ENCODE results near the gene ASB1. TPM values are rescaled to one million over a fixed set of nuclear protein-coding genes. Genes with fewer than 3 reads are reported as not detected.

Gene ASB1
- total RNA-seq, 1 donor = 45.5 TPM

- H3K4me3 ChIP-seq (ENCODE audit: low read depth, low read length) = no peak overlapping the region
- DNase-seq (ENCODE audit: low read depth) = no peak
- TF ChIP-seq CTCF (IDR thresholded peaks at IDR 0.05; ENCODE audit: insufficient read depth, low read length) = no peak
These were observed 3.8 kb upstream of the ASB1 start for GRCh38 chr2:238422940-238423339.

DNA sequence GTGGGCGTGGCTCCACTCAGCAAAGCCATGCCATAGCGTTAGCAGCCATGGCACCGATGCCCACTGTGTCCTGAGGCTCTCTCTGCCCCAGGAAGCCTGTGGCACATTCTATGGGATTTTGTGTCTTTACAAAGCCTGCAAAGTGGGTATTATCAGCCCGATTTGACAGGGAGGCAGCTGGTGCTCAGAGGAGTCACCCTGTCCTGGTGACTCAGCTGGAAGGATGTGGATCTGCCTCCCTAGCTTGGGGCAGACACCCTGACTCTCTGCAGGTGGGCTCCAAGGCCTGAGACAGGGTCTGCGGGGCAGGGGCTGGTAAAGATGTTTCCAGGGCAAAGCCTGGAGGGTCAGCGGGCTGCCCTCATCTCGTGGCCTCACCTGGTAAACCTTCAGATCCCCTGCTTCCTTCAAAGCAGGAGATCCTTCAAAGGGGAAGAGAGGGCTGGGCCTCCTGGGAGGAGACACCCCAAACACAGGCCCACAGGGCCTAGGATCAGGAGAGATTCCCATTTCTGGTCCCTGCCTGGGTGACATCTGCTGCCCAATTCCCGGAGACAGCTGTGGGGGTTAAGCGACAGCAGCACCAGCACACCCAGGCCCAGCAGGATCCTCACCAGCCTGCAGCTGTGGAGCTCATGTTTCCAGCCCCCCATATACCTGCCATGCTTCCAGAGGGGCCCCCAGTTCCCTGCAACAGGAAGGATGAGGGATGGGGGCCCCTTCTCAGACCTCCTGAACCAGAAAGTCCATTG lies 3.0 kb upstream of the ASB1 start:
- DNase-seq (ENCODE audit: low read depth) = no peak
- no peak overlapping the region for H3K4me3 ChIP-seq (ENCODE audit: low read depth, low read length)
- TF ChIP-seq CTCF (IDR thresholded peaks at IDR 0.05; ENCODE audit: insufficient read depth, low read length) = no peak

GRCh38 chr2:238424313-238424700 lies 2.4 kb upstream of the ASB1 start:
- TF ChIP-seq CTCF (IDR thresholded peaks at IDR 0.05; ENCODE audit: insufficient read depth, low read length) = no peak
- peak; percentile 88 for DNase-seq (ENCODE audit: low read depth)
- no peak overlapping the region for H3K4me3 ChIP-seq (ENCODE audit: low read depth, low read length)

- DNase-seq (ENCODE audit: low read depth) = no peak
- no peak for TF ChIP-seq CTCF (IDR thresholded peaks at IDR 0.05; ENCODE audit: insufficient read depth, low read length)
- H3K4me3 ChIP-seq (ENCODE audit: low read depth, low read length) = no peak overlapping the region
These were observed 1.2 kb upstream of the ASB1 start for GRCh38 chr2:238425505-238425978.

- no peak for TF ChIP-seq CTCF (IDR thresholded peaks at IDR 0.05; ENCODE audit: insufficient read depth, low read length)
- peak; percentile 71 for DNase-seq (ENCODE audit: low read depth)
- peak overlapping the region; percentile 94 for H3K4me3 ChIP-seq (ENCODE audit: low read depth, low read length)
These were observed 654 bp upstream of the ASB1 start for GRCh38 chr2:238425979-238426567.

GRCh38 chr2:238427435-238428162 lies 872 bp downstream of the ASB1 start:
- peak overlapping the region; percentile 94 for H3K4me3 ChIP-seq (ENCODE audit: low read depth, low read length)
- DNase-seq (ENCODE audit: low read depth) = peak; percentile 79
- no peak for TF ChIP-seq CTCF (IDR thresholded peaks at IDR 0.05; ENCODE audit: insufficient read depth, low read length)

All from fibroblast of the aortic adventitia (primary cell).